Measurements from ENCODE around the gene P3H4. TPM values are rescaled to one million over a fixed set of nuclear protein-coding genes. Genes with fewer than 3 reads are reported as not detected.
A peak's percentile ranks its signal among the peaks of the same experiment; 100 is the strongest.
"Not testable (repeated sequence)": the region's sequence is repeated elsewhere in the genome, so short reads cannot be mapped to it uniquely, and the experiment has no call there.

Gene P3H4
- total RNA-seq, 4 donors from 2014 or later, result 24.5 to 59.2 (median 34.9) TPM

GRCh38 chr17:41781404-41782110, 30.2 kb downstream of the P3H4 start:
- H3K4me1 ChIP-seq, result peaks cover 67 to 86% of the 10 kb centered on the region in 2 donors
- H3K9me3 ChIP-seq, result no peaks in the 10 kb centered on the region
- H3K27ac ChIP-seq, result peak overlapping the region; percentile 35 to 98 (median 95)
- DNase-seq, result peak in 1 of 2 donors; percentile 34
- TF ChIP-seq CTCF (IDR thresholded peaks at IDR 0.05), result no peak
- no peak for TF ChIP-seq POLR2A (IDR thresholded peaks at IDR 0.05)
- WGBS, 2 donors, result 53 to 54% methylated on average over 13 of the region's 13 CpGs
- no peaks in the 10 kb centered on the region for H3K27me3 ChIP-seq
- no peaks in the 10 kb centered on the region for H3K36me3 ChIP-seq
- H3K4me3 ChIP-seq (replicated peaks in 1 of 3), result no peak overlapping the region
- intact Hi-C loops (cut with DNase I), result no loop called here

- H3K4me1 ChIP-seq, result peaks cover 72 to 97% of the 10 kb centered on the region in 2 donors
- TF ChIP-seq POLR2A (IDR thresholded peaks at IDR 0.05) (no peak), CTCF (IDR thresholded peaks at IDR 0.05) (no peak)
- DNase-seq, result no peak
- H3K9me3 ChIP-seq, result no peaks in the 10 kb centered on the region
- H3K27ac ChIP-seq, result peak overlapping the region; percentile 25 to 98 (median 49)
- no peaks in the 10 kb centered on the region for H3K36me3 ChIP-seq
- H3K4me3 ChIP-seq (replicated peaks in 1 of 3), result no peak overlapping the region
- intact Hi-C loops (cut with DNase I), result no loop called here
- no peaks in the 10 kb centered on the region for H3K27me3 ChIP-seq
- 85 to 89% methylated on average over 1 of the region's 1 CpG for WGBS, 2 donors
These were observed 31.8 kb downstream of the P3H4 start for GRCh38 chr17:41779954-41780353.

GRCh38 chr17:41777574-41778188, 34.1 kb downstream of the P3H4 start:
- no peak overlapping the region for H3K4me3 ChIP-seq (replicated peaks in 1 of 3)
- WGBS, 2 donors, result 3 to 26% methylated on average over 6 to 10 of the region's 12 CpGs
- peak; percentile 83 for DNase-seq
- no peaks in the 10 kb centered on the region for H3K9me3 ChIP-seq
- TF ChIP-seq CTCF (IDR thresholded peaks at IDR 0.05) (peak in 2 of 6 experiments; percentile 10 to 15), POLR2A (IDR thresholded peaks at IDR 0.05) (peak in 1 of 2 donors; percentile 38)
- peak overlapping the region; percentile 94 to 98 (median 96) for H3K27ac ChIP-seq
- intact Hi-C loops (cut with DNase I), result no loop called here
- H3K4me1 ChIP-seq, result peaks cover 74 to 97% of the 10 kb centered on the region in 2 donors
- no peaks in the 10 kb centered on the region for H3K27me3 ChIP-seq
- H3K36me3 ChIP-seq, result no peaks in the 10 kb centered on the region

GRCh38 chr17:41777157-41777573, 34.6 kb downstream of the P3H4 start:
- H3K36me3 ChIP-seq, result no peaks in the 10 kb centered on the region
- intact Hi-C loops (cut with DNase I), result no loop called here
- H3K9me3 ChIP-seq, result no peaks in the 10 kb centered on the region
- H3K4me1 ChIP-seq, result peaks cover 74 to 97% of the 10 kb centered on the region in 2 donors
- DNase-seq, result peak; percentile 90 to 91
- peak in 5 of 6 experiments; percentile 30 to 93 (median 80) for TF ChIP-seq CTCF (IDR thresholded peaks at IDR 0.05)
- TF ChIP-seq POLR2A (IDR thresholded peaks at IDR 0.05), result peak in 1 of 2 donors; percentile 23
- 3 to 46% methylated on average over 2 to 3 of the region's 4 CpGs for WGBS, 2 donors
- H3K4me3 ChIP-seq (replicated peaks in 1 of 3), result no peak overlapping the region
- no peaks in the 10 kb centered on the region for H3K27me3 ChIP-seq
- peak overlapping the region; percentile 94 to 98 (median 96) for H3K27ac ChIP-seq

GRCh38 chr17:41776262-41776900, 35.4 kb downstream of the P3H4 start:
- H3K27ac ChIP-seq, result peak overlapping the region; percentile 94 to 98 (median 96)
- H3K27me3 ChIP-seq; H3K36me3 ChIP-seq; H3K4me3 ChIP-seq (replicated peaks in 1 of 3); H3K9me3 ChIP-seq; intact Hi-C loops (cut with DNase I): not testable (repeated sequence)
- DNase-seq, result peak; percentile 72 to 80
- 61 to 66% methylated on average over 14 of the region's 14 CpGs for WGBS, 2 donors
- peaks cover 71 to 95% of the 10 kb centered on the region in 2 donors for H3K4me1 ChIP-seq

Measured in thyroid gland (tissue), 4 donors.